Measurements from ENCODE around the gene GPC6.

Gene GPC6

DNA sequence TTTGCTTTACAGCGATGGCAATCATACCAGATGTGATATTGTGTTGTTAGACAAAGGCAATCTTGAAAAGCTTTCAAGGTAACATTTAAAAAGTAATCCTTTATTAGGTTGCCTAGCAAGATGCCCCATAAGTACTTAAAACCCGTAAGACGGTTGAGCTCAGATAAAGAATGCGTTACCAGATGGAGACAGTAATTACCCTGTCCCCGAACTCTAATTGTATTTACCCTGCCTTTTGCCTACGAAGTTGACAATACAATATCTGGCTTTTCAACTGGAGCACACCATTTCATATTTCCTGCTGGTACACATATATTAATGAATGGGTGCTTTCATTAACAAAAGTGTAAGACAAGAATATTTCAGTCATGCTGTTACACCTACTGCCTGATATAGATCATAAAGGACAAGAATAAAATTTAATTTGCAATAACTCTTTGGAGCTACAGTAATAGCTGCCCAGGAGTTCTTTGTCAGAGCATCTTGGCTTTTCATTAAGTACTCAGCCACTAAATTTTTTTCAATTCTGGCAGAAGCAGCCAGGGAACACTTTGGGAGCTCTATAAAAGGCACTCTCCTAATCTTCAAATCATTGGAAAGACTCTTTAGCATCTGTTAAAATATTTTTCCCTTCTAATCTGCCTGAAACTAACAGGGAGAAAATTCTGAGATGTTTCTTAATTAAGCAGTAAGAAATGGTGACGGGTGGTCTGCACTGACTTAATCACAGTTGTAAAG lies 1189.1 kb downstream of the GPC6 start:
- H3K27ac ChIP-seq: no peak overlapping the region
- in situ Hi-C loops (cut with HindIII; ENCODE audit: low pct_ligation_motif_present, low sequenced_read_pairs): no loop called here
- H3K27me3 ChIP-seq (replicated peaks): no peaks in the 10 kb centered on the region
- TF ChIP-seq, protein P1, sequence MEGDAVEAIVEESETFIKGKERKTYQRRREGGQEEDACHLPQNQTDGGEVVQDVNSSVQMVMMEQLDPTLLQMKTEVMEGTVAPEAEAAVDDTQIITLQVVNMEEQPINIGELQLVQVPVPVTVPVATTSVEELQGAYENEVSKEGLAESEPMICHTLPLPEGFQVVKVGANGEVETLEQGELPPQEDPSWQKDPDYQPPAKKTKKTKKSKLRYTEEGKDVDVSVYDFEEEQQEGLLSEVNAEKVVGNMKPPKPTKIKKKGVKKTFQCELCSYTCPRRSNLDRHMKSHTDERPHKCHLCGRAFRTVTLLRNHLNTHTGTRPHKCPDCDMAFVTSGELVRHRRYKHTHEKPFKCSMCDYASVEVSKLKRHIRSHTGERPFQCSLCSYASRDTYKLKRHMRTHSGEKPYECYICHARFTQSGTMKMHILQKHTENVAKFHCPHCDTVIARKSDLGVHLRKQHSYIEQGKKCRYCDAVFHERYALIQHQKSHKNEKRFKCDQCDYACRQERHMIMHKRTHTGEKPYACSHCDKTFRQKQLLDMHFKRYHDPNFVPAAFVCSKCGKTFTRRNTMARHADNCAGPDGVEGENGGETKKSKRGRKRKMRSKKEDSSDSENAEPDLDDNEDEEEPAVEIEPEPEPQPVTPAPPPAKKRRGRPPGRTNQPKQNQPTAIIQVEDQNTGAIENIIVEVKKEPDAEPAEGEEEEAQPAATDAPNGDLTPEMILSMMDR (IDR thresholded peaks at IDR 0.05; ENCODE audit: low read depth, low read length, missing control alignments): no peak
- no peak for DNase-seq
- H3K36me3 ChIP-seq (replicated peaks): no peaks in the 10 kb centered on the region
- H3K4me3 ChIP-seq (ENCODE audit: low read depth, low read length): no peak overlapping the region

DNA sequence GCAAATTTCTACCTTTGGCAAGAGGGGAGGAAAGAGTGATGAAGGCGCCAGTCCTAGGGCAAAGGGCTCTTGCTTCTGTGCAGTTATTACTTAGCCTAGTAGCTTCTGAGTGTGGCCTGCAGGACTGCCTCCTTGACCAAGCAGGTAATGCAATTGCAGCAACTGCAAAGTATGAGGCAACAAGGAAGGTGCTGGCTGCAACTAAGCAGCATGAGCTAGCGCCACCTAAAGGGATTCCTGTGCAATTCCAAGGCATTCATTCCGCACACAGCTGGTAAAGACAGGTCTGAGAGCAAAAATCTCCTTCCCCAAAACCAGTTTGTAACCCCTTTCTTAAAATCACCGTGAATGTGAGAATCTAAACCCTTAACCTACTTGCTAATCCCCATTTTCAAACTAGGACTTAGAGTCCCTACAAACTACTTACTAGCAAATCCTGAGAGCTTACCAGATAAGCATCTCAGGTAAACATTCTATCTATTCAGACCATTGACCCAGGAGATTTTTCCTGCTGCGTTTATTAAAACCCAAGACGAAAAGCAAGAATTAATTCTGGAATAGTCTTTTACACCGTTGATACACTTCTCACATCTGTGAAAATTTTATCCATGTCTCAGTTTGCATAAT lies 1190.0 kb downstream of the GPC6 start:
- TF ChIP-seq, protein P1 (IDR thresholded peaks at IDR 0.05; ENCODE audit: low read depth, low read length, missing control alignments): peak; percentile 77
- DNase-seq: peak; percentile 9
- Histone ChIP-seq H3K27ac (no peak overlapping the region), H3K36me3 (replicated peaks) (no peaks in the 10 kb centered on the region), H3K4me3 (ENCODE audit: low read depth, low read length) (no peak overlapping the region), H3K27me3 (replicated peaks) (no peaks in the 10 kb centered on the region)
- in situ Hi-C loops (cut with HindIII; ENCODE audit: low pct_ligation_motif_present, low sequenced_read_pairs): no loop called here

DNA sequence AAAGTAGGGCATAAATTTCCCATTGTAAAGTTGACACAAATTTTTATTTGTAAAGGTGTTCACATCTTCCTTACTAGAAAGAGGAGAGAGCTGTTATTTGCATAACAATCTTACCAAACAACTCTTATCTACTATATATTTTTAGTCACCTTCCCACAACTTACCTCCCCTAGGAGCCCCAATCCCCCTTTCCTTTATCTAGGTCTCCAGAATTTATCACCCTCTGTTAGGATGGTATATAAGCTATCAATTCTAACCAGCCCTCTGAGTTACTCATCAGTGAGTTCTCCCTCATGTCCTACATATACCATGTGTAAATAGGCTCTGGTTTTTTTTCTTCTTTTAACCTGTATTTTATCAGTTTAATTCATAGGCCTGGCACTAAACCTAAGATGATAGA lies 1190.7 kb downstream of the GPC6 start:
- Histone ChIP-seq H3K4me3 (ENCODE audit: low read depth, low read length) (no peak overlapping the region), H3K27me3 (replicated peaks) (no peaks in the 10 kb centered on the region), H3K36me3 (replicated peaks) (no peaks in the 10 kb centered on the region), H3K27ac (no peak overlapping the region)
- TF ChIP-seq, protein P1 (IDR thresholded peaks at IDR 0.05; ENCODE audit: low read depth, low read length, missing control alignments): no peak
- DNase-seq: no peak
- in situ Hi-C loops (cut with HindIII; ENCODE audit: low pct_ligation_motif_present, low sequenced_read_pairs): no loop called here

DNA sequence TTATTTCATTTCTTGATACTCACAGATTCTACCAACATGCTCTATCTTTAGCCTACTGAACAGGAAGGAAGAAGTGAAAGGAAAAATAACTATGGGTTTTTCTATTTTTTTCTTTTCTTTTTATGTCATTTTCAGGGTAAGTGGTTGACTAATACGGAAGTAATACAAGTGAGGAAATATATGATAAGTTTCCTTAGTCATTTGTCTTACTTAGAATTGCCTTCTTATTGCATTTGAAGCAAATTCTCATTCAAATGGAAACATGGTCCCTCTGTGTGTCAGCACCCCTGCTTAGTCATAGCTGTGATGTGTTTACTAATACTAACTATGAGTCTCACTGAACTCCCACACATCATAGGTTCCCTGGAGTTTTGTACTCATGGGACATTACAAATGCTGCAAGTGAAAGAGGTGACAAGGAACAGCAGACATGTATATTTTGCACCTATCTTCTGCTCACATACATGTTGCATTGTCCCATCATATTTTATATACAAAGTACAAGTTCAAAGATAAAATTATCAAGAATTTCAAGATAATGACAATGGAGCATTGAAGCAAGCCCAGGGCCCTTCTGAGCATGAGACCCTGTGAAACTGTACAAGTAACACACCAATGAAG lies 1192.8 kb downstream of the GPC6 start:
- H3K27ac ChIP-seq: peak overlapping the region; percentile 31
- H3K4me3 ChIP-seq (ENCODE audit: low read depth, low read length): no peak overlapping the region
- TF ChIP-seq, protein P1 (IDR thresholded peaks at IDR 0.05; ENCODE audit: low read depth, low read length, missing control alignments): no peak
- in situ Hi-C loops (cut with HindIII; ENCODE audit: low pct_ligation_motif_present, low sequenced_read_pairs): no loop called here
- no peaks in the 10 kb centered on the region for H3K36me3 ChIP-seq (replicated peaks)
- DNase-seq: peak; percentile 78
- no peaks in the 10 kb centered on the region for H3K27me3 ChIP-seq (replicated peaks)

DNA sequence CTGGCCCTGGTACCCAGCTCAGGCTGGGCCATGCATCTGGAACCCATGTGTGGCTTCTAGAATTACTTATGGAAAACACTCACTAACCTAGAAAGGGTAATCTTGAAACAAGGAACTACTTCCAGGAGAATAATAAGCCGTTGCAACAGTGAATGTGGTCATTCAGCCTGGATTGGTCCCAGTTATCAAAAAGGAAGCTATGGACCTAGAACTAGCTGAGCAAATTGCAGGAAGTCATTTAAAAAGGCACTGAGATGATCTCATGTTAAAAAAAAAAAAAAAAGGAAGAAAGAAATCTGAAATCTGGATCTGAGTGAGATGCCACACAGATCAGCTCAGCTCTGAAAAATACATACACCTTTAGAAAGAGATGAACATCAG lies 1193.3 kb downstream of the GPC6 start:
- Histone ChIP-seq H3K27ac (peak overlapping the region; percentile 31), H3K36me3 (replicated peaks) (no peaks in the 10 kb centered on the region), H3K4me3 (ENCODE audit: low read depth, low read length) (no peak overlapping the region), H3K27me3 (replicated peaks) (no peaks in the 10 kb centered on the region)
- TF ChIP-seq, protein P1 (IDR thresholded peaks at IDR 0.05; ENCODE audit: low read depth, low read length, missing control alignments): no peak
- no peak for DNase-seq
- in situ Hi-C loops (cut with HindIII; ENCODE audit: low pct_ligation_motif_present, low sequenced_read_pairs): no loop called here

Data from brain microvascular endothelial cell (primary cell).